ENCODE measurements around the gene BUB1.

- TF ChIP-seq POLR2AphosphoS5 (IDR thresholded peaks at IDR 0.05; ENCODE audit: borderline replicate concordance, low read depth, low read length) = no peak
- no peak for TF ChIP-seq FOXP2 (optimal IDR thresholded peaks at IDR 0.05; ENCODE audit: control extremely low read depth, extremely low read length, insufficient read depth)
Observed at GRCh38 chr2:110712737-110713136, 34.9 kb upstream of the BUB1 start.
